H1 (cell line): ENCODE results near the gene RPS27. TPM values are rescaled to one million over a fixed set of nuclear protein-coding genes. Genes with fewer than 3 reads are reported as not detected.

Experiments used
- CTCF ChIA-PET: fragments of 300-600 bp; sonication (Branson Sonifier 250); formaldehyde crosslinking; loops from one replicate; lab custom pipeline; 2021; ENCODE audit not compliant: partially characterized antibody; lab: Charles Lee
- POLR2A ChIA-PET: fragments of 300-600 bp; sonication (Branson Sonifier 250); formaldehyde crosslinking; loops from one replicate; lab custom pipeline; 2021; ENCODE audit warnings: inconsistent platforms; ENCODE audit not compliant: partially characterized antibody; lab: Charles Lee
- DNase-seq, 2 experiments: peaks; one replicate each; pipeline versions ENCODE4 v3.0.0 to v3.0.0-alpha.2; 2010 to 2022; ENCODE audit warnings: low spot score in 2 of 2, low read depth in 1 of 2, mixed read lengths in 1 of 2
- FAIRE-seq: peaks from 2 replicates; lab custom pipeline; 2011; peaks lifted over from hg19 to GRCh38; lab: Jason Lieb, UNC
- H2AFZ ChIP-seq: 2 replicates; pipeline ENCODE4 v1.8.1; 2012; ENCODE audit warnings: low read length, inconsistent platforms
- H2AK5ac ChIP-seq: 2 replicates; pipeline ENCODE4 v1.6.1; 2013; ENCODE audit warnings: low read depth, low read length
- H2BK120ac ChIP-seq: replicated peaks from 2 replicates; pipeline ENCODE3; 2013; ENCODE audit warnings: low read depth, low read length, inconsistent platforms
- H2BK12ac ChIP-seq: 2 replicates; pipeline ENCODE4 v1.6.1; 2013; ENCODE audit warnings: low read depth, low read length
- H2BK15ac ChIP-seq: 2 replicates; pipeline ENCODE4 v1.6.1; 2013; ENCODE audit warnings: low read length
- H2BK20ac ChIP-seq: 2 replicates; pipeline ENCODE4 v1.6.1; 2013; ENCODE audit warnings: low read length
- H2BK5ac ChIP-seq: 2 replicates; pipeline ENCODE4 v1.6.1; 2013; ENCODE audit warnings: low read depth, low read length
- H3K14ac ChIP-seq: 2 replicates; pipeline ENCODE4 v1.6.1; 2013; ENCODE audit warnings: inconsistent platforms; ENCODE audit not compliant: insufficient read length
- H3K18ac ChIP-seq: 2 replicates; pipeline ENCODE4 v1.6.1; 2013; ENCODE audit warnings: low read length; ENCODE audit errors: extremely low read depth
- H3K23ac ChIP-seq: 2 replicates; pipeline ENCODE4 v1.6.1; 2013; ENCODE audit warnings: inconsistent platforms; ENCODE audit not compliant: insufficient read length
- H3K23me2 ChIP-seq: 2 replicates; pipeline ENCODE4 v1.6.1; 2013; ENCODE audit warnings: low read depth, low read length
- H3K27ac ChIP-seq: 2 replicates; pipeline ENCODE4 v1.6.1; 2011; ENCODE audit warnings: low read depth, low read length, inconsistent platforms
- H3K27me3 ChIP-seq, 4 experiments: replicated peaks in 1 of 4; 1 replicate in 1 of 4; 2 replicates in 3 of 4; pipeline versions ENCODE4 v1.6.1 to v1.8.1; 2011 to 2013; ENCODE audit warnings: low read length in 3 of 4, mild to moderate bottlenecking in 3 of 4, inconsistent platforms in 2 of 4, mixed read lengths in 2 of 4, moderate library complexity in 1 of 4; ENCODE audit not compliant: control insufficient read depth in 3 of 4, insufficient read depth in 3 of 4; ENCODE audit errors: extremely low read depth in 1 of 4
- H3K36me3 ChIP-seq, 4 experiments: 2 replicates each; pipeline versions ENCODE4 v1.6.1 to v1.8.1; 2011 to 2013; ENCODE audit warnings: mild to moderate bottlenecking in 4 of 4, low read length in 3 of 4, moderate library complexity in 2 of 4, control low read depth in 1 of 4, inconsistent platforms in 1 of 4; ENCODE audit not compliant: insufficient read depth in 4 of 4, control insufficient read depth in 2 of 4
- H3K4ac ChIP-seq: replicated peaks from 2 replicates; pipeline ENCODE3; 2013; ENCODE audit warnings: low read length, low read depth, mixed read lengths, inconsistent platforms; ENCODE audit not compliant: insufficient read length
- H3K4me1 ChIP-seq, 4 experiments: replicated peaks in 1 of 4; 1 replicate in 1 of 4; 2 replicates in 3 of 4; pipeline versions ENCODE4 v1.6.1 to v1.8.1; 2011 to 2013; ENCODE audit warnings: low read length in 3 of 4, inconsistent platforms in 2 of 4, mixed read lengths in 1 of 4; ENCODE audit not compliant: insufficient read depth in 4 of 4, control insufficient read depth in 3 of 4
- H3K4me2 ChIP-seq, 2 experiments: 2 replicates each; pipeline versions ENCODE4 v1.6.1 to v1.8.1; 2011 to 2013; ENCODE audit warnings: low read depth in 2 of 2, low read length in 2 of 2, control low read depth in 1 of 2, inconsistent platforms in 1 of 2, mild to moderate bottlenecking in 1 of 2; ENCODE audit not compliant: insufficient read depth in 1 of 2
- H3K4me3 ChIP-seq, 4 experiments: fragments of 200-600, 300-600 bp in 1 of 4; sonication (generic), shearing (Covaris generic), sonication (Bioruptor Twin) in 1 of 4; 2 replicates each; pipeline versions ENCODE4 v1.5.1 to v1.8.1; 2011 to 2016; ENCODE audit warnings: low read length in 4 of 4, low read depth in 3 of 4, control low read depth in 2 of 4, inconsistent platforms in 2 of 4, mild to moderate bottlenecking in 2 of 4, mixed read lengths in 1 of 4, moderate library complexity in 1 of 4; ENCODE audit not compliant: insufficient read depth in 2 of 4; ENCODE audit errors: extremely low read depth in 1 of 4
- H3K56ac ChIP-seq: replicated peaks from 2 replicates; pipeline ENCODE3; 2013; ENCODE audit warnings: low read depth, mild to moderate bottlenecking, mixed read lengths, low read length, inconsistent platforms; ENCODE audit not compliant: insufficient read length
- H3K79me1 ChIP-seq: 2 replicates; pipeline ENCODE4 v1.6.1; 2013; ENCODE audit warnings: low read depth, low read length, control low read depth
- H3K79me2 ChIP-seq, 2 experiments: 2 replicates each; pipeline versions ENCODE4 v1.6.1 to v1.8.1; 2012 to 2013; ENCODE audit warnings: low read length in 2 of 2, mild to moderate bottlenecking in 2 of 2, inconsistent platforms in 1 of 2; ENCODE audit not compliant: insufficient read depth in 2 of 2, control insufficient read depth in 1 of 2
- H3K9ac ChIP-seq, 4 experiments: replicated peaks in 1 of 4; 1 replicate in 1 of 4; 2 replicates in 3 of 4; pipeline versions ENCODE4 v1.6.1 to v1.8.1; 2011 to 2013; ENCODE audit warnings: low read depth in 3 of 4, low read length in 3 of 4, control low read depth in 2 of 4, mild to moderate bottlenecking in 2 of 4, moderate library complexity in 2 of 4, inconsistent platforms in 1 of 4; ENCODE audit errors: extremely low read depth in 1 of 4
- H3K9me3 ChIP-seq, 2 experiments: 2 replicates each; pipeline versions ENCODE4 v1.6.1 to v1.8.1; 2012 to 2013; ENCODE audit warnings: mild to moderate bottlenecking in 2 of 2, moderate library complexity in 2 of 2, control low read depth in 1 of 2, inconsistent platforms in 1 of 2, low read depth in 1 of 2, low read length in 1 of 2, mixed read lengths in 1 of 2; ENCODE audit not compliant: insufficient read depth in 2 of 2
- H4K20me1 ChIP-seq, 2 experiments: replicated peaks in 1 of 2; 2 replicates each; pipeline versions ENCODE3 to v1.8.1; 2011 to 2013; ENCODE audit warnings: inconsistent platforms in 2 of 2, low read length in 2 of 2, mild to moderate bottlenecking in 1 of 2; ENCODE audit not compliant: insufficient read depth in 2 of 2, control insufficient read depth in 1 of 2
- H4K5ac ChIP-seq: 2 replicates; pipeline ENCODE4 v1.6.1; 2013; ENCODE audit warnings: low read length, low read depth, mixed read lengths, inconsistent platforms; ENCODE audit not compliant: insufficient read length
- H4K8ac ChIP-seq: 2 replicates; pipeline ENCODE4 v1.8.0; 2013; ENCODE audit warnings: mild to moderate bottlenecking, moderate library complexity, low read length, inconsistent platforms; ENCODE audit not compliant: insufficient read depth; ENCODE audit errors: extremely low read depth
- H4K91ac ChIP-seq: replicated peaks from 2 replicates; pipeline ENCODE3; 2013; ENCODE audit warnings: low read length, mixed read lengths, inconsistent platforms; ENCODE audit not compliant: insufficient read length
- ASH2L ChIP-seq: fragments of 200-600, 300-600 bp; sonication (generic); IDR thresholded peaks from one replicate; pipeline ENCODE4 v1.7.1; 2017; ENCODE audit warnings: low read length
- GABPA ChIP-seq: IDR thresholded peaks from 2 replicates; pipeline ENCODE4 v1.6.1; 2011; ENCODE audit warnings: mild to moderate bottlenecking, low read length, moderate library complexity, borderline replicate concordance; ENCODE audit not compliant: insufficient read depth
- JUND ChIP-seq: IDR thresholded peaks from 2 replicates; pipeline ENCODE4 v1.6.1; 2011; ENCODE audit warnings: mild to moderate bottlenecking, improper control_type of control experiment, low read length
- MAFK ChIP-seq: IDR thresholded peaks from 2 replicates; pipeline ENCODE4 v1.6.1; 2012; ENCODE audit warnings: low read depth, mild to moderate bottlenecking, improper control_type of control experiment, low read length
- POU5F1 ChIP-seq: IDR thresholded peaks from 2 replicates; pipeline ENCODE4 v1.6.1; 2011; ENCODE audit warnings: low read depth, mild to moderate bottlenecking, low read length, moderate library complexity
- RAD21 ChIP-seq, 2 experiments: IDR thresholded peaks in 1 of 2; conservative IDR thresholded peaks in 1 of 2; 2 replicates each; pipeline ENCODE4 v1.6.1; 2011; ENCODE audit warnings: low read depth in 2 of 2, low read length in 2 of 2, improper control_type of control experiment in 1 of 2, inconsistent platforms in 1 of 2, mild to moderate bottlenecking in 1 of 2, moderate library complexity in 1 of 2
- SP1 ChIP-seq: IDR thresholded peaks from 2 replicates; pipeline ENCODE4 v1.6.1; 2011; ENCODE audit warnings: low read depth, low read length
- TAF7 ChIP-seq: optimal IDR thresholded peaks from 2 replicates; pipeline ENCODE3; 2011; ENCODE audit warnings: low read depth, mild to moderate bottlenecking, inconsistent platforms, low read length, moderate library complexity, borderline replicate concordance
- TBP ChIP-seq: IDR thresholded peaks from 2 replicates; pipeline ENCODE4 v1.6.1; 2011; ENCODE audit warnings: low read depth, low read length, improper control_type of control experiment
- WGBS, 2 experiments: shearing (Covaris generic) in 1 of 2; methylation state at CpG; one replicate each; pipeline versions ENCODE4 v1.1.6 to v1.1.7; 2013 to 2015; ENCODE audit warnings: low lambda C conversion rate in 2 of 2, mixed read lengths in 2 of 2, inconsistent platforms in 1 of 2, low coverage in 1 of 2, missing lambda C conversion rate in 1 of 2; ENCODE audit not compliant: insufficient replicate concordance in 2 of 2, insufficient coverage in 1 of 2, insufficient read length in 1 of 2; ENCODE audit errors: extremely low coverage in 1 of 2, missing lambda C conversion rate in 1 of 2; 5-methylcytosine and 5-hydroxymethylcytosine counted together
- polyA plus RNA-seq, 7 experiments: library from polyadenylated mRNA; depleted of rRNA in 3 of 7; stranded (reverse) in 5 of 7; unstranded in 2 of 7; fragments of >200 nt in 5 of 7; fragments of 200-250 nt in 2 of 7; gene quantifications; 1 replicate in 5 of 7; 2 replicates in 1 of 7; 4 replicates in 1 of 7; pipeline versions ENCODE4 v1.2.1 to v1.2.3, GENCODE V29; 2011 to 2013; ENCODE audit warnings: missing spikeins in 2 of 7, mixed read lengths in 2 of 7
- total RNA-seq: library from RNA; stranded (reverse); fragmentation: NEBNext Ultra II Directional; extraction: Animal tissue kit (Norgen Biotek cat#: 25700); gene quantifications from 2 replicates; pipeline ENCODE4 v1.2.1, GENCODE V29; 2021
- TF ChIP-seq, protein P1 (sequence below): IDR thresholded peaks from 2 replicates; pipeline ENCODE4 v1.6.1; 2012; ENCODE audit warnings: low read length, inconsistent platforms

The RPS27 gene
- total and polyA plus RNA-seq, 2 of the 8 experiments (the other 6 are each of a cell fraction or from before 2014, with no cell fraction given) = 1,810 to 3,155 TPM

GRCh38 chr1:154014154-154014907 lies 23.8 kb downstream of the RPS27 start:
- Histone ChIP-seq H3K4me1 (no peaks in the 10 kb centered on the region), H4K8ac (no peak overlapping the region), H3K27me3 (no peaks in the 10 kb centered on the region), H2AFZ (no peak overlapping the region), H3K36me3 (no peaks in the 10 kb centered on the region), H2BK120ac (no peak overlapping the region), H2BK20ac (no peak overlapping the region), H4K91ac (no peak overlapping the region), H3K18ac (no peak overlapping the region), H3K23ac (no peak overlapping the region), H2BK12ac (no peak overlapping the region), H3K4me3 (no peak overlapping the region), H3K9ac (no peak overlapping the region), H3K79me2 (no peaks in the 10 kb centered on the region), H3K27ac (no peak overlapping the region), H3K4ac (no peak overlapping the region), H3K14ac (no peak overlapping the region), H3K23me2 (no peaks in the 10 kb centered on the region), H4K20me1 (no peaks in the 10 kb centered on the region), H3K4me2 (no peak overlapping the region), H3K9me3 (no peaks in the 10 kb centered on the region), H3K56ac (no peak overlapping the region), H4K5ac (no peak overlapping the region), H2AK5ac (no peak overlapping the region), H2BK5ac (no peak overlapping the region), H2BK15ac (no peak overlapping the region), H3K79me1 (no peaks in the 10 kb centered on the region)
- no peak for DNase-seq
- no peak for FAIRE-seq
- 91% methylated on average over 3 of the region's 3 CpGs; no CpG with 5 or more reads in 1 of the 2 experiments for WGBS, 2 experiments
- POLR2A ChIA-PET = interaction anchor here (1.2 to 1.5 kb wide), 2 partner anchors 24 to 150 kb away, joined by 3 read pairs; partner anchors contain the start of gene RPS27
- CTCF ChIA-PET = no interaction called here
- TF ChIP-seq TBP (no peak), MAFK (no peak), GABPA (no peak), ASH2L (no peak), POU5F1 (no peak), TAF7 (no peak), RAD21 (IDR thresholded peaks at IDR 0.05 in 1 of 2, conservative IDR thresholded peaks at IDR 0.05 in 1 of 2; ENCODE audit: low read depth in 2 of 2, low read length in 2 of 2) (no peak), SP1 (no peak), JUND (no peak)
- TF ChIP-seq, protein P1, sequence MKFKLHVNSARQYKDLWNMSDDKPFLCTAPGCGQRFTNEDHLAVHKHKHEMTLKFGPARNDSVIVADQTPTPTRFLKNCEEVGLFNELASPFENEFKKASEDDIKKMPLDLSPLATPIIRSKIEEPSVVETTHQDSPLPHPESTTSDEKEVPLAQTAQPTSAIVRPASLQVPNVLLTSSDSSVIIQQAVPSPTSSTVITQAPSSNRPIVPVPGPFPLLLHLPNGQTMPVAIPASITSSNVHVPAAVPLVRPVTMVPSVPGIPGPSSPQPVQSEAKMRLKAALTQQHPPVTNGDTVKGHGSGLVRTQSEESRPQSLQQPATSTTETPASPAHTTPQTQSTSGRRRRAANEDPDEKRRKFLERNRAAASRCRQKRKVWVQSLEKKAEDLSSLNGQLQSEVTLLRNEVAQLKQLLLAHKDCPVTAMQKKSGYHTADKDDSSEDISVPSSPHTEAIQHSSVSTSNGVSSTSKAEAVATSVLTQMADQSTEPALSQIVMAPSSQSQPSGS = no peak
